Thoracic aorta (tissue), 2 donors: ENCODE measurements around the gene ARSA. TPM values are rescaled to one million over a fixed set of nuclear protein-coding genes. Genes with fewer than 3 reads are reported as not detected.

ENCODE experiments used
- ATAC-seq: fragments of 150-250 bp; one replicate; pipeline ENCODE4 v1.8.0; 2017; ENCODE audit warnings: low read depth; ENCODE audit not compliant: insufficient number of reproducible peaks, low FRiP score
- DNase-seq: peaks from one replicate; pipeline ENCODE4 v3.0.0-alpha.2; 2020; ENCODE audit warnings: low spot score
- H3K27ac ChIP-seq, 2 donors: fragments of 200-600 bp; sonication (generic); 1 replicate in 1 of 2; 2 replicates in 1 of 2; pipeline ENCODE4 v1.5.1; 2016; ENCODE audit warnings: mild to moderate bottlenecking in 2 of 2, moderate library complexity in 2 of 2
- H3K27me3 ChIP-seq: fragments of 200-600 bp; sonication (generic); replicated peaks from 2 replicates; pipeline ENCODE4 v1.6.0; 2016; ENCODE audit warnings: mild to moderate bottlenecking; ENCODE audit not compliant: insufficient read depth
- H3K36me3 ChIP-seq: fragments of 200-600 bp; sonication (generic); one replicate; pipeline ENCODE4 v1.5.1; 2016
- H3K4me1 ChIP-seq, 2 donors: fragments of 200-600 bp; sonication (generic); 1 replicate in 1 of 2; 2 replicates in 1 of 2; pipeline versions ENCODE4 v1.5.1 to v1.6.0; 2016; ENCODE audit warnings: low read depth in 2 of 2, mild to moderate bottlenecking in 1 of 2; ENCODE audit not compliant: control insufficient read depth in 1 of 2
- H3K4me3 ChIP-seq: fragments of 200-600 bp; sonication (generic); 2 replicates; pipeline ENCODE4 v1.5.1; 2016; ENCODE audit warnings: mild to moderate bottlenecking
- H3K9me3 ChIP-seq: fragments of 200-600 bp; sonication (generic); 2 replicates; pipeline ENCODE4 v1.5.1; 2016
- total RNA-seq, 2 donors: library from RNA; depleted of rRNA; stranded (reverse); fragments of >200 nt; gene quantifications; one replicate each; pipeline versions ENCODE4 v1.1.0 to v1.2.3, GENCODE V29; 2016
- TF ChIP-seq, protein P1 (sequence below): fragments of 200-600 bp; sonication (generic); IDR thresholded peaks from one replicate; pipeline ENCODE4 v1.5.1; 2019; ENCODE audit warnings: antibody characterized with exemption

The ARSA gene
- total RNA-seq, 2 donors from 2014 or later, result 38.4 to 75.4 TPM

DNA sequence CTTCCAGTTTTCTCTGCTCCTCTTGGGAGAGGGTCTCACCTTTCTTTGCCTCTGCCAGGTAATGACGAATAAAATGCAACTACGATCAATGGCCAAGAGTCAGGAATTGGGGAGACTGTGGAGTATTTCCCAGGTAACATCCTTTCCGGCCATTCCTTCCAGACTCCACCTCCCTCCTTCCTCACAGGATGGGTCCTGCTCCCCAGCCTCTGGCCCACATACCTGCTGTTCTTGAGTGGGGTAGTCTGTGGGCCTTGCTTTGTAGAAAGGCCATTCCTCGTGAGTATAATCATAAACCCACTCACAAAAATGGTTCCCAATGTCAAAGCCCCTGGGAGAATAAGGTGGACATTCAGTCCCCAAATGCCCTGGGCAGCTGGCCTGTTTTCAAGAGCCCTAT, 48.2 kb downstream of the ARSA start:
- Histone ChIP-seq H3K27ac (no peak overlapping the region), H3K9me3 (no peaks in the 10 kb centered on the region), H3K36me3 (no peaks in the 10 kb centered on the region), H3K4me1 (peaks cover 7 to 29% of the 10 kb centered on the region in 2 donors), H3K27me3 (no peaks in the 10 kb centered on the region), H3K4me3 (no peak overlapping the region)
- TF ChIP-seq, protein P1, sequence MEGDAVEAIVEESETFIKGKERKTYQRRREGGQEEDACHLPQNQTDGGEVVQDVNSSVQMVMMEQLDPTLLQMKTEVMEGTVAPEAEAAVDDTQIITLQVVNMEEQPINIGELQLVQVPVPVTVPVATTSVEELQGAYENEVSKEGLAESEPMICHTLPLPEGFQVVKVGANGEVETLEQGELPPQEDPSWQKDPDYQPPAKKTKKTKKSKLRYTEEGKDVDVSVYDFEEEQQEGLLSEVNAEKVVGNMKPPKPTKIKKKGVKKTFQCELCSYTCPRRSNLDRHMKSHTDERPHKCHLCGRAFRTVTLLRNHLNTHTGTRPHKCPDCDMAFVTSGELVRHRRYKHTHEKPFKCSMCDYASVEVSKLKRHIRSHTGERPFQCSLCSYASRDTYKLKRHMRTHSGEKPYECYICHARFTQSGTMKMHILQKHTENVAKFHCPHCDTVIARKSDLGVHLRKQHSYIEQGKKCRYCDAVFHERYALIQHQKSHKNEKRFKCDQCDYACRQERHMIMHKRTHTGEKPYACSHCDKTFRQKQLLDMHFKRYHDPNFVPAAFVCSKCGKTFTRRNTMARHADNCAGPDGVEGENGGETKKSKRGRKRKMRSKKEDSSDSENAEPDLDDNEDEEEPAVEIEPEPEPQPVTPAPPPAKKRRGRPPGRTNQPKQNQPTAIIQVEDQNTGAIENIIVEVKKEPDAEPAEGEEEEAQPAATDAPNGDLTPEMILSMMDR, result no peak
- DNase-seq (no peak), ATAC-seq (no peak)

- Histone ChIP-seq H3K9me3 (no peaks in the 10 kb centered on the region), H3K27ac (no peak overlapping the region), H3K4me3 (no peak overlapping the region), H3K4me1 (peaks cover 7 to 25% of the 10 kb centered on the region in 2 donors), H3K36me3 (no peaks in the 10 kb centered on the region), H3K27me3 (no peaks in the 10 kb centered on the region)
- TF ChIP-seq, protein P1, result no peak
- DNase-seq (no peak), ATAC-seq (no peak)
These were observed 49.1 kb downstream of the ARSA start for GRCh38 chr22:50578776-50579310.

DNA sequence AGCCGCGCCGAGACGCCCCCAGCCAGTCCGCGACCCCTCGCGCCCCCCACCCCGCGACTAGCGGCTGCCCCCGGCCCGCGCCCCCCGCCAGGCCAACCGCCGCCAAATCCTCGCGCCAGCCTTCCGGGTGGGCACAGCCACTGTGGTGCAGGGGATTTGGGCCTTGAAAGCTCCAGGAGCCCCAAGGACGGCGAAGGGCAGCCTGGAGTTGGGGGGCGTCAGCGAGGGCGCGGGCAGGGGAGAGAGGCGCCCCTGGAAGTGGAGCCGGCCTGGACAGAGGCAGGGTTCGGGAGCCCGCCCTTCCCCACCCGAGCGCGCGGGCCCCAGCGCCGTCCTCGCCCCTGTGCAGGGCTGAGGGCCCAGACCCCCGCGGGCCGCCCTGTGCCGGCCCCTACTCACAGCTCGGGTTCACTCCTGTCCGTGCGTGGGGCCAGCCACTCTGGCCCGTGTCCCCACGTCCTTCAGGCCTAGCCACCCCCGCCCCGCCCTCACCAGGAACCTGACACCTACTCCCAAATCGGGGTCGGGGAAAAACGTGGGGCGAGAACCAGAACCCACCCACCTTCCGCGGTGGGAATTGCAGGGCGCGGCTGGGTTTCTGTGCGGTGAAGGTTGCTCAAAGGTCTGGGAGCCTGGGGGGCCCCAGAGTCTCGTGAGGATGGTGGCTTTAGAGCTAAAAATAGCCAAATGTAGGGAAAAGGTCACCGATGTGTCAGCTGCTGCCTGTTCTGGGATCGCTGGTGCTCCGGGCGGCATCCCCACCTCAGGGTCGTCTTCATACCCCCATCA, 49.8 kb downstream of the ARSA start, which contains the start of gene CPT1B:
CPT1B (minus strand) TSS at position 441 of the 789 bp plus-strand sequence. CDS start 512 bp downstream, outside the sequence.
- TF ChIP-seq, protein P1, result no peak
- H3K4me3 ChIP-seq, result no peak within 1 kb of the TSS
- no peak for ATAC-seq

DNA sequence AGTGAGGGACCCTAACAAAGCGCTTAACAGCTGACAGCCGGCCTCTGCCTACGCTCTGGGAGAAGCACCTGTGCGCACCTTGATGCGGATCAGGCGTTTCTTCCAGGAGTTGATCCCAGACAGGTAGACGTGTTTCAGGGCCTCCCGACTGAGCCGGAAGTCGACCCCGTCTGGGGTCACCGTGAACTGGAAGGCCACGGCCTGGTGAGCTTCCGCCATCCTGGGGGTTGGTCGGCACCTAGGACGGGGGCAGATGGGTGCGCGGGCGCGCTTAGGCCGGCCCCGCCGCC, 50.3 kb downstream of the ARSA start:
- DNase-seq (no peak), ATAC-seq (no peak)
- TF ChIP-seq, protein P1, result no peak
- H3K27me3 ChIP-seq, result no peaks in the 10 kb centered on the region
- H3K36me3 ChIP-seq, result no peaks in the 10 kb centered on the region
- H3K4me3 ChIP-seq, result no peak overlapping the region
- no peak overlapping the region for H3K27ac ChIP-seq
- H3K9me3 ChIP-seq, result no peaks in the 10 kb centered on the region
- H3K4me1 ChIP-seq, result peaks cover 3 to 19% of the 10 kb centered on the region in 2 donors

More for the DNA sequence above, 49.8 kb downstream of the ARSA start, which contains the start of gene CPT1B:
- Histone ChIP-seq H3K36me3 (no peaks in the 10 kb centered on the region), H3K27me3 (no peaks in the 10 kb centered on the region), H3K4me1 (peaks cover 3 to 19% of the 10 kb centered on the region in 2 donors), H3K9me3 (no peaks in the 10 kb centered on the region), H3K27ac (no peak within 1 kb of the TSS)
- no peak for DNase-seq

DNA sequence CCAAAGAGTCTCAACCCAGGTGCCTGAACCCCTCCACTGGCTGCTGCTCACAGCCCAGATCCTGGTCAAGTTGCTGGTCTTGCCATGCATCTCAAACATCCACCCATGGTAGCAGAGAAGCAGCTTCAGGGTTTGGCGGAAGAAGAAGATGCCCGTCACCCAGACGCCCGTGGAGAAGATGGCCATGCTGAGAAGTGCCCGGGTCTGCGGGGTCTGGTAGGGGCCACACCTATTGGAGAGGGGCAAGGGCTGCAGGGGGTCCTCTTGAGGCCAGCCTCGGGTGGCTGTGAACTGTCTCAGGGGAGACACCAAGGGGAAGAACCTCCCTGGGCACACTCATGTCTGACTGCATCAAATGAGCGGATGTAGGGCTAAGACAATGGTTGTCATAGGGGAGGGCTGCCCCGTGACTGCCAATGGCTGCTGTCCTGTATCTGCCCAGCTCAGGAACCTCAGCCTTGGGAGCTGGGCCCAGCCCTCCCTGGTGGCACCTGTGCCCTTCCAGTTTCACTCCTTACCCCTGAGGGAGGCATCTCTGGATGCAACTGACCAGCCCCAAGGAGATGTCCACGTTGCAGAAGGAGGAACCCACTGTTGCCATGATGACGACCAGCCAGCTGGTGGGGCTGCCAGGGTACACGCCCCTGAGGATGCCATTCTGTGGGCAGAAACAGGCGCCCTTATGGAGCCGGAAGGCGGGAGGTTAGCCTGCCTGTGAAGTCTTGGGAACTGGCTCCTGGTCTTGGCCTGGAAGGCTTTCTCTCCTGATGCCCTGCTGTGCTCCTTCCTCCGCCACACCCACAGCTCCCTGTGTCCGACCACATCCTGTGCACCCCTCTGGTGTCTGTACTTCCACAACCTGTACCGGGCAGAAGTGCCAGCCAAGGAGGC, 50.9 kb downstream of the ARSA start:
- Histone ChIP-seq H3K36me3 (no peaks in the 10 kb centered on the region), H3K27me3 (no peaks in the 10 kb centered on the region), H3K4me1 (peaks cover 3 to 19% of the 10 kb centered on the region in 2 donors), H3K9me3 (no peaks in the 10 kb centered on the region), H3K4me3 (no peak overlapping the region), H3K27ac (no peak overlapping the region)
- TF ChIP-seq, protein P1, result no peak
- DNase-seq (no peak), ATAC-seq (no peak)
